Hepatocyte (in vitro differentiated cells): ENCODE results near the gene CDK5RAP1.
"Not testable (repeated sequence)": the region's sequence is repeated elsewhere in the genome, so short reads cannot be mapped to it uniquely, and the experiment has no call there.

Experiments used
- EZH2 ChIP-seq: fragments of 200-600 bp; sonication (generic); IDR thresholded peaks from 2 replicates; pipeline ENCODE4 v1.6.1; 2016; ENCODE audit warnings: antibody characterized with exemption, mild to moderate bottlenecking, borderline replicate concordance
- TF ChIP-seq, protein P1 (sequence below): fragments of 200-600 bp; sonication (generic); IDR thresholded peaks from 2 replicates; pipeline ENCODE4 v1.5.1; 2016; ENCODE audit warnings: antibody characterized with exemption, mild to moderate bottlenecking; ENCODE audit not compliant: poor library complexity

DNA sequence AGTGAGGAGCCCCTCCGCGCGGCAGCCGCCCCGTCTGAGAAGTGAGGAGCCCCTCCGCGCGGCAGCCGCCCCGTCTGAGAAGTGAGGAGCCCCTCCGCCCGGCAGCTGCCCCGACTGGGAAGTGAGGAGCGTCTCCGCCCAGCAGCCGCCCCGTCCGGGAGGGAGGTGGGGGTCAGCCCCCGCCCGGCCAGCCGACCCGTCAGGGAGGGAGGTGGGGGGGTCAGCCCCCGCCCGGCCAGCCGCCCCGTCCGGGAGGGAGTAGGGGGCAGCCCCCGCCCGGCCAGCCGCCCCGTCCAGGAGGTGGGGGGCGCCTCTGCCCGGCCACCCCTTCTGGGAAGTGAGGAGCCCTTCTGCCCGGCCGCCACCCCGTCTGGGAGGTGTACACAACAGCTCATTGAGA is 12.0 kb downstream of the CDK5RAP1 start:
- TF ChIP-seq, protein P1, sequence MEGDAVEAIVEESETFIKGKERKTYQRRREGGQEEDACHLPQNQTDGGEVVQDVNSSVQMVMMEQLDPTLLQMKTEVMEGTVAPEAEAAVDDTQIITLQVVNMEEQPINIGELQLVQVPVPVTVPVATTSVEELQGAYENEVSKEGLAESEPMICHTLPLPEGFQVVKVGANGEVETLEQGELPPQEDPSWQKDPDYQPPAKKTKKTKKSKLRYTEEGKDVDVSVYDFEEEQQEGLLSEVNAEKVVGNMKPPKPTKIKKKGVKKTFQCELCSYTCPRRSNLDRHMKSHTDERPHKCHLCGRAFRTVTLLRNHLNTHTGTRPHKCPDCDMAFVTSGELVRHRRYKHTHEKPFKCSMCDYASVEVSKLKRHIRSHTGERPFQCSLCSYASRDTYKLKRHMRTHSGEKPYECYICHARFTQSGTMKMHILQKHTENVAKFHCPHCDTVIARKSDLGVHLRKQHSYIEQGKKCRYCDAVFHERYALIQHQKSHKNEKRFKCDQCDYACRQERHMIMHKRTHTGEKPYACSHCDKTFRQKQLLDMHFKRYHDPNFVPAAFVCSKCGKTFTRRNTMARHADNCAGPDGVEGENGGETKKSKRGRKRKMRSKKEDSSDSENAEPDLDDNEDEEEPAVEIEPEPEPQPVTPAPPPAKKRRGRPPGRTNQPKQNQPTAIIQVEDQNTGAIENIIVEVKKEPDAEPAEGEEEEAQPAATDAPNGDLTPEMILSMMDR = not testable (repeated sequence)
- not testable (repeated sequence) for TF ChIP-seq EZH2
